ENCODE measurements around the gene NADK2. TPM values are rescaled to one million over a fixed set of nuclear protein-coding genes. Genes with fewer than 3 reads are reported as not detected.

NADK2 gene
- total and polyA plus RNA-seq, 11 donors, result 10.4 to 41.8 (median 35.8) TPM

- TF ChIP-seq POLR2A (IDR thresholded peaks at IDR 0.05), result no peak
- TF ChIP-seq CTCF (IDR thresholded peaks at IDR 0.05), result no peak
- Histone ChIP-seq H3K4me3 (no peak overlapping the region), H3K36me3 (peaks cover 0 to 98% (median 79%) of the 10 kb centered on the region in 9 donors), H3K27me3 (no peaks in the 10 kb centered on the region), H3K4me1 (no peaks in the 10 kb centered on the region), H3K9me3 (no peaks in the 10 kb centered on the region), H3K27ac (no peak overlapping the region)
- 82 to 86% (median 84%) methylated on average over 2 of the region's 2 CpGs for WGBS, 4 donors
- ATAC-seq (no peak), DNase-seq (no peak)
- intact Hi-C loops (cut with DNase I), result loop anchor here in 4 of 10 donors (10.0 kb wide), 3 partner anchors 131 to 521 kb away; partner anchors contain the start of gene RANBP3L (in 1 of the 4)
Observed at GRCh38 chr5:36173426-36173825, 68.3 kb downstream of the NADK2 start.

- no peak overlapping the region for H3K4me3 ChIP-seq
- intact Hi-C loops (cut with DNase I), result loop anchor here in 4 of 10 donors (10.0 kb wide), 3 partner anchors 132 to 522 kb away; partner anchors contain the start of gene RANBP3L (in 1 of the 4)
- no peaks in the 10 kb centered on the region for H3K27me3 ChIP-seq
- DNase-seq (no peak), ATAC-seq (no peak)
- TF ChIP-seq CTCF (IDR thresholded peaks at IDR 0.05) (no peak), POLR2A (IDR thresholded peaks at IDR 0.05) (no peak)
- H3K9me3 ChIP-seq, result no peaks in the 10 kb centered on the region
- 77 to 90% (median 83%) methylated on average over 1 of the region's 1 CpG for WGBS, 4 donors
- H3K4me1 ChIP-seq, result no peaks in the 10 kb centered on the region
- H3K36me3 ChIP-seq, result peaks cover 0 to 98% (median 80%) of the 10 kb centered on the region in 9 donors
- no peak overlapping the region for H3K27ac ChIP-seq
Observed at GRCh38 chr5:36172599-36172998, 69.1 kb downstream of the NADK2 start.

GRCh38 chr5:36170832-36171424 is 70.8 kb downstream of the NADK2 start:
- Histone ChIP-seq H3K36me3 (peaks cover 0 to 100% (median 83%) of the 10 kb centered on the region in 9 donors), H3K4me1 (no peaks in the 10 kb centered on the region), H3K27me3 (no peaks in the 10 kb centered on the region), H3K4me3 (no peak overlapping the region), H3K27ac (no peak overlapping the region), H3K9me3 (no peaks in the 10 kb centered on the region)
- WGBS, 4 donors, result 90 to 92% (median 91%) methylated on average over 5 of the region's 5 CpGs
- ATAC-seq (no peak), DNase-seq (no peak)
- intact Hi-C loops (cut with DNase I), result loop anchor here in 4 of 10 donors (10.0 kb wide), 3 partner anchors 134 to 524 kb away; partner anchors contain the start of gene RANBP3L (in 1 of the 4)
- TF ChIP-seq CTCF (IDR thresholded peaks at IDR 0.05), result no peak
- TF ChIP-seq POLR2A (IDR thresholded peaks at IDR 0.05), result no peak

GRCh38 chr5:36168737-36169136 is 73.0 kb downstream of the NADK2 start:
- 92 to 96% (median 94%) methylated on average over 4 of the region's 4 CpGs for WGBS, 4 donors
- intact Hi-C loops (cut with DNase I), result no loop called here
- no peak for TF ChIP-seq CTCF (IDR thresholded peaks at IDR 0.05)
- TF ChIP-seq POLR2A (IDR thresholded peaks at IDR 0.05), result no peak

More at GRCh38 chr5:36168737-36169136, 73.0 kb downstream of the NADK2 start:
- no peak for ATAC-seq
- Histone ChIP-seq H3K27ac (no peak overlapping the region), H3K4me3 (no peak overlapping the region), H3K9me3 (no peaks in the 10 kb centered on the region), H3K27me3 (no peaks in the 10 kb centered on the region), H3K36me3 (peaks cover 2 to 100% (median 92%) of the 10 kb centered on the region in 9 donors), H3K4me1 (no peaks in the 10 kb centered on the region)
- no peak for DNase-seq

Measured in heart left ventricle (tissue), 16 donors.